MM.1S (cell line): ENCODE data around the gene RET.

ENCODE experiments used
- CTCF ChIP-seq: fragments of 300-600 bp; sonication (generic); IDR thresholded peaks from 2 replicates; pipeline ENCODE4 v1.5.1; 2016; ENCODE audit warnings: antibody characterized with exemption, low read length, mixed read lengths
- EZH2 ChIP-seq: fragments of 300-600 bp; sonication (generic); optimal IDR thresholded peaks from 2 replicates; pipeline ENCODE3; 2017; ENCODE audit warnings: low read depth, mild to moderate bottlenecking, antibody characterized with exemption, low read length, mixed read lengths
- EZH2phosphoT487 ChIP-seq: fragments of 300-600 bp; sonication (generic); IDR thresholded peaks from 2 replicates; pipeline ENCODE4 v1.6.1; 2018; ENCODE audit warnings: antibody characterized with exemption, low read length

DNA sequence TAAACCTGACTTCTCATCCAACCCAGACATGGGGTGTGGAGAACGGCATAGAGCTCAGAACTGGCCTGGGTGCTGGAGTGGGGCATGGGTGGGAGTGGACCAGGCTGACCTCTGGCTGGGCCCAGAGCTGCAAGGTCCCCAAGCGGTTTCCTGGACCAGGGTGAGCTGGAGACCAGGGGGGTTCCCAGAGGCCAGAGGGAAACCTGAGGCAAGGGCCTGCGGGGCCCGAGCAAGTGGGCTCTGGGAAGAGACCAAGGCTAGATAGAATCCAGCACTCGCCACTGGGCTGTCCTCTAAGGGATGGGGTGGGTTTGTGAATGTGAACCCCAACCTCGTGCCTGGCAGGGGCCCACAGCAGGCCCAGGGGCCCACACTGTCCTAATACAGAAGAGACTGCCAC lies 39.4 kb upstream of the RET start:
- TF ChIP-seq CTCF = no peak
- no peak for TF ChIP-seq EZH2phosphoT487
- no peak for TF ChIP-seq EZH2
